NCI-H2196 (cell line): ENCODE data around the gene NOTCH3.

ENCODE experiments used
- DNase-seq: peaks from one replicate; lab custom pipeline; 2025; ENCODE audit not compliant: unreplicated experiment; lab: John Stamatoyannopoulos, UW

The NOTCH3 gene

DNA sequence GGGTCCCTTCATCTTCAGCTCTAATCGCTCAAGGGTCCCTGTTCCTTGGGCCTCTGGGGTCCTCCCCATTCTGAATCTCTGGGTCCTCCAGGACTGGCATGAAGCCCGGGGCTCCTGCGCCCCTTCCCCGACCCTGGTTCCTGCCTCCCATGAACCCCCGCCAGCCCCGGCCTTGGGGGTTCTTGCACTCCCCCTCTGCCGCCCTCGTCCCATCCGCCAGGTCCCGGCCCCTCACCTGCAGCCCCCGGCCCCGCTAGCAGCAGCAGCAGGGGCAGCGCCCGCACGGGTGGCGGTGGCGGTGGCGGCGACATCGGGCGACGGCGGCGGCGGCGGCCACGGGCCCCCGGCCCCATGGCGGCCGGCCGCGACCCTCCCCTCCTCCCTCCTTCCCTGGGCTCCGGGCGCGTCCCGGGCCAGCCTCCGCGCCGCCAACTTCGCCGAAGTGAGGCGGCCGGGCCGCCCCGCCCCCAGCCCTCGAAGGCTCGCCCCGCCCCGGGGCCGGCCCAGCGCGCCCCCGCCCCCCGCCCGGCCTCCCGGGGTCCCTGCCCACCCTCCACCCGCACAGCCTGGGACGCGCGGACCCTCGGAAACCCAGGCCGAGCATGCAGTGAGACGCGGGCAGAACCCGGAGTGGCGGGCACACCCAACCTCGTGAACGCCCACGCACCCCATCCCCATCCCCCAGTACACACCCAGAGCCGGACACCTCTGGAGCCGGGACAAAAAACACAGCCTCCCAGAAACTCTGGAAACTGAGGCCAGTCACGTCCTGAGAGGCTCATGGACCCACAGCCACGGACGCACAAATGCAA is at the start of gene NOTCH3:
TSS of gene NOTCH3 (minus strand) at position 443 of the 812 bp plus-strand sequence. CDS start at position 353, 90 bp downstream.
- DNase-seq: no peak

- no peak for DNase-seq
Measured at GRCh38 chr19:15250640-15250993, 49.8 kb upstream of the NOTCH3 start.

DNA sequence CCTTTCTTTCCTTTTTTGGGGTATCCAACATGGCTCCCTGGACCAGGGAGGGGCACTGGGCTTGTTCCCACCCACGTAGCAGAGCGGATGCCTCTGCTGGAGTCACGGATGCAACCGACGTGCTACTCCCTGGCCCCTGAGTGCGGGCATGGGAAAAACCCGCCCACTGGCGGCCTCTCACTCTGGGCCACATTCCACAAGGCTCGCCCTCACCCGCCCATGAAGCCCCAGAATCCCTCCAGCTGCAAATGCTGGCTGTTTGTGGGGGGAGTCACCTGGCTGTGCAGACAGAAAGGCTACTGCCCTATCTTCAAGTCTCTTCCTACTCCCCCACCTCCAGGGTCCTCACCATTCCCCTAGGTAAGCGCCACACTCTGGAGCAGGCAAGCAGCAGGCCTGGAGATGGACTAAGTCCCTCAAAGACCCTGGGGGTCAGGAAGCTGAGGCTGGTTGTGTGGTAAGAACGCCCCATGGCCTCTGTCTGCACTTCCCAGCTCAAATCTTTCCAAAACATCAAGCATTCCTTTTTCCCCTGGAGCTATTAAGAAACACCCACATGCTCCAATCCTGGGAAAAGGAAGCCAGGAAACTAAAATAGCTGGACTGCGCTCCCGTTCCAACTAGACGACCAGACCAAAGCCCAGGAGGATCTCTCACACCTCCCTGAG is 49.3 kb upstream of the NOTCH3 start:
- DNase-seq: no peak

- no peak for DNase-seq
Measured at GRCh38 chr19:15249528-15249874, 48.7 kb upstream of the NOTCH3 start.

- DNase-seq: no peak
Measured at GRCh38 chr19:15248648-15249527, 48.1 kb upstream of the NOTCH3 start.

DNA sequence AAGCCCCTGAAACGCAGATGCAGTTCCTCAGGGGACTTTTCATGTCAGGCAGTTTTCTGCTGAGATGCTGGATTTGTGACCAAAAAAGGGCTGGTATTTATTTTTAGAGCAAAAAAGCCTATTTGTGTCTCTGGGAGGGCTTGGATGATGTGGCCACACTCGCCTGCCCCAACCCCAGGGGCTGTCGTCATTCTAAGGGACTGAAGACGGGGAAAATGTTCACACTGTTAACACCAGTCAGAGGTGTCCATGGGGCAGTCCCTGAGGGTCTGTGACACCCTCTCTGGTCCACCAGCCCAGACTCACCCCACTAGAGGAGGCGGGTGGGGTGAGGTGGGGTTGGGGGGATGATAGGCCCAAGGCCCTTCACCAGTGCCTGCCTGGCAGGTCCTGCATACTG is 47.3 kb upstream of the NOTCH3 start:
- DNase-seq: no peak

- no peak for DNase-seq
Measured at GRCh38 chr19:15247107-15248014, 46.6 kb upstream of the NOTCH3 start.

- no peak for DNase-seq
Measured at GRCh38 chr19:15246198-15246481, 45.3 kb upstream of the NOTCH3 start.

- DNase-seq: no peak
Measured at GRCh38 chr19:15245370-15246197, 44.8 kb upstream of the NOTCH3 start.

DNA sequence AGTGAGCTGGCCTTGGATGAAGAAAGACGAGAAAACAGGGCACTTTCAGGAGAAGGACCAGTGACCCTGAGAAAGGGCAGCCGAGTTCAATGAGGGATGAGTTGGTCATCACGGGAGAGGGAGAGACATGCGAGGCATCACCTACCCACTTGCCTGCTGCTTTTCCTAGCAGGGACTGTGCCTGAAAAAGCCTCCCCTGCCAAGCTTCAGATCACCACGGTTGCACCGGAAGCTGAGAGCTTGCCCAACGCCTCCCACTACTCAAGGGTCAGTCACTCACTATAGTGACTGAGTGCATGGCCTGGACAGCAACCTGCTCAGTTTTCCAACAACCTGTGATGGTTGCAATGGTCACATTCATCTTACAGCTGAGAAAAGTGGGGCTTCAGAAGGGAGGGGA is 44.0 kb upstream of the NOTCH3 start:
- DNase-seq: no peak

- no peak for DNase-seq
Measured at GRCh38 chr19:15244106-15244803, 43.5 kb upstream of the NOTCH3 start.

- DNase-seq: no peak
Measured at GRCh38 chr19:15243236-15243957, 42.6 kb upstream of the NOTCH3 start.

GRCh38 chr19:15241259-15241910 is 40.6 kb upstream of the NOTCH3 start:
- DNase-seq: peak; percentile 33

DNA sequence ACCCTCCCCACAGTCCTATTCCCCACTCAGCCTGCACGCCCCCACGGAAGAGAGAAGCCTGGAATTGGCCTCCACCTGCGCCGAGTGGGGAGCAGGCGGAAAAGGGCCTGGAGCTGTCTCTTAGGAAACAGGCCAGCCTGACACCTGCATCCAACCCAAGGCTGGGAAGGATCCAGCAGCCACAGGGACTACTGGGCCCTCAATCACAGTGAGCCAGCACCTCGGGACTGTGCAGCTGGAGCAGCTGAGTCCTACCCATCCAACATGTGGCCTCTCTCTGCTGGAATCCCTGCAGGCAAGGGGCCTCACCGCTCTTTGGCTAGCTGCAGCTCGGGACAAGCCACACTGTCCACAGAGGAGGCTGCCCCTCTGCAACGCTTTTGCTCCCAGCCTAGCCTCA is 39.7 kb upstream of the NOTCH3 start:
- no peak for DNase-seq

DNA sequence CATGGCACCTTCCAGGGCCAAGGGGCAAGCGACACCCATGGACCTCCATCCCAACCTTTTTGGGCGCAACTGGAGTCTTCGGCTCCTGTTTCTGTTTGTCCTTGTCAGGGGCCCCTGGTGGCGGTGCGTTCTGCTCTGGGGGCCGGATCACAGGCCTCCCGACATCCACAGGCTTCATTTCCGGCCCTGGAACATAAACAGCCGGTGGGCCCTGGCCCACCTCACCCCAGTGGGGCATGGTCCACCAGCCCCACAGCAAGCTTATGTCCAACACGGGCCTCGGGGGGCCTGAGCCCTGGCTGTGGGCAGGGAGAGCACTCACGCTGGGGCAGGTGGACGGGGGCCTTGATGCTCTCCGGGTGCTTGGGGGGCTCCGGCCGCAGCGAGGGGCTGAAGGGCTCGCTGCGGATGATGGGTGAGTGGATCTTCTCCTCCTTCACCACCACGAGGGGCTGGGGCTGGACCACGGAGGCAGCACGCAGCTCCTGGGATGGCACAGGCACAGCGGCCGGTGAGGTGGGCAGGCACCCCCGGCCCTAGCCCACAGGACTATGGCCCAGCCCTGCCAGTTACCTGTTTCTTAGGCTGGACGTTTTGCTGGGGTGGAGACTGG is 38.6 kb upstream of the NOTCH3 start:
- no peak for DNase-seq

GRCh38 chr19:15238639-15239155 is 37.9 kb upstream of the NOTCH3 start:
- no peak for DNase-seq

GRCh38 chr19:15237759-15238638 is 37.2 kb upstream of the NOTCH3 start:
- no peak for DNase-seq
